ENCODE results near the gene KCNJ3. TPM values are rescaled to one million over a fixed set of nuclear protein-coding genes. Genes with fewer than 3 reads are reported as not detected.

KCNJ3 gene
- total RNA-seq, 1 donor from 2014 or later = 0.07 TPM

DNA sequence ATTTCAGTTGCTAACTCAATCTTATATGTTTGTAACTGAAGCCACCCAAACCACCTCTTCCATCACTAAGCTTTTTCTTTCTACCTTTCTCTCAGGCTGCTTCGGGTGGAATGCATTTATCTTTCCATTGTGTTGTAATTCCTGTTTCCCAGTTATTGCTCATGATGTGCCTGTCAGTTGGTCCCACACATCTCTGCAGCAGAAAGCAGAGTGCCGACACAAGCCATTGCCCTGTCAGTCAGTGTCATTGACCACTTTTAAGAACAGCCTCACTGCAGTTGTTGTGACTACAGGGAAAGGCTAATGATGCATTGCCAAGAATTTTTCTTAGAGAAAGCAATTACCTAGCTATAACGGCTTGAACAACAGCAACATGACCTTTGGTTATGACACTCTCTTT is 24.8 kb upstream of the KCNJ3 start:
- Mint-ChIP-seq H3K4me3 (ENCODE audit: unreplicated experiment) (no peak overlapping the region), H3K36me3 (ENCODE audit: low read depth) (no peaks in the 10 kb centered on the region), H3K9me3 (ENCODE audit: low read depth) (no peaks in the 10 kb centered on the region), H3K27ac (ENCODE audit: unreplicated experiment) (no peak overlapping the region), H3K27me3 (ENCODE audit: low read depth) (peaks cover 8% of the 10 kb centered on the region), H3K4me1 (ENCODE audit: low read depth) (no peaks in the 10 kb centered on the region)
- TF ChIP-seq, protein P1, sequence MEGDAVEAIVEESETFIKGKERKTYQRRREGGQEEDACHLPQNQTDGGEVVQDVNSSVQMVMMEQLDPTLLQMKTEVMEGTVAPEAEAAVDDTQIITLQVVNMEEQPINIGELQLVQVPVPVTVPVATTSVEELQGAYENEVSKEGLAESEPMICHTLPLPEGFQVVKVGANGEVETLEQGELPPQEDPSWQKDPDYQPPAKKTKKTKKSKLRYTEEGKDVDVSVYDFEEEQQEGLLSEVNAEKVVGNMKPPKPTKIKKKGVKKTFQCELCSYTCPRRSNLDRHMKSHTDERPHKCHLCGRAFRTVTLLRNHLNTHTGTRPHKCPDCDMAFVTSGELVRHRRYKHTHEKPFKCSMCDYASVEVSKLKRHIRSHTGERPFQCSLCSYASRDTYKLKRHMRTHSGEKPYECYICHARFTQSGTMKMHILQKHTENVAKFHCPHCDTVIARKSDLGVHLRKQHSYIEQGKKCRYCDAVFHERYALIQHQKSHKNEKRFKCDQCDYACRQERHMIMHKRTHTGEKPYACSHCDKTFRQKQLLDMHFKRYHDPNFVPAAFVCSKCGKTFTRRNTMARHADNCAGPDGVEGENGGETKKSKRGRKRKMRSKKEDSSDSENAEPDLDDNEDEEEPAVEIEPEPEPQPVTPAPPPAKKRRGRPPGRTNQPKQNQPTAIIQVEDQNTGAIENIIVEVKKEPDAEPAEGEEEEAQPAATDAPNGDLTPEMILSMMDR (IDR thresholded peaks at IDR 0.05) = no peak
- DNase-seq (ENCODE audit: low spot score) = no peak

DNA sequence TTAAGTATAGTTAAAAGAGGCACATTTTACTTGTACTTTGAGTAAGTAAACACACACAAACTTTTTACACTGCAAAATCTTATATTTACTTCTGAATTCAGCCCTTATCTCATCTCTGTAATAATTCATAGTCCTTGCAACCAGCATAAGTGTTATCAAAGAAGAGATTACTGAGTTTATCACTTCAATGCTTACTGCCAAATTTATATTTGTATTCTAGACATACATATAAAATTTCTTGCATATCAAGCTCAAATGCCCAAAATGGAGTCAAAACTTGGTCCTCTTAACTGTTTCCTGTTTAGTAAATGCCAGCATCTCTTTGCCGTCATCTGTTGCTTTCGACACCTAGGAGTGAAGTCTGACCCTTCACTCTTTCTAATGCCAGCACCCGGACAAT is 21.1 kb upstream of the KCNJ3 start:
- H3K4me3 Mint-ChIP-seq (ENCODE audit: unreplicated experiment) = no peak overlapping the region

DNA sequence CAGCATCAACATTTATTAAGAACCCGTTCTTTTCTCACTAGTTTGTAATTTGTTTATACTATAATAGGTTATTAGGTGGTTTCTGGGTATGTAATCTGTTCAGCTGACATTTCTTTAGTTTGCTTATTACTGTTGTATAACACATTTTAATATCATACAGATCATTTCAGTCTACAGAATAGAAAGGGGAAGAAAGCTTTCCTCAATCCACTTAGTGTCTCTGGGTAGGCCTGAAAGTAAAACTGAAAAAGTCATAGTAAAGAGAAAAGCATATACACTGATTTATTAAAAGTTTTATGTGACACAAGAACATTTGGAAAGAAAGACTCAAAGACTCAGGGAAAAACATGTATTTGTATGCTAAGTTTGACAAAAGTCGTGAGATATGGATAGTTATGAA is 16.8 kb upstream of the KCNJ3 start:
- Mint-ChIP-seq H3K36me3 (ENCODE audit: low read depth) (no peaks in the 10 kb centered on the region), H3K27me3 (ENCODE audit: low read depth) (peaks cover 19% of the 10 kb centered on the region), H3K4me1 (ENCODE audit: low read depth) (no peaks in the 10 kb centered on the region), H3K27ac (ENCODE audit: unreplicated experiment) (no peak overlapping the region), H3K4me3 (ENCODE audit: unreplicated experiment) (no peak overlapping the region), H3K9me3 (ENCODE audit: low read depth) (peaks cover 3% of the 10 kb centered on the region)
- DNase-seq (ENCODE audit: low spot score) = no peak
- TF ChIP-seq, protein P1 (IDR thresholded peaks at IDR 0.05) = no peak

More for the DNA sequence above, 21.1 kb upstream of the KCNJ3 start:
- DNase-seq (ENCODE audit: low spot score) = no peak
- Mint-ChIP-seq H3K27me3 (ENCODE audit: low read depth) (peaks cover 14% of the 10 kb centered on the region), H3K9me3 (ENCODE audit: low read depth) (peaks cover 3% of the 10 kb centered on the region), H3K4me1 (ENCODE audit: low read depth) (no peaks in the 10 kb centered on the region), H3K36me3 (ENCODE audit: low read depth) (no peaks in the 10 kb centered on the region), H3K27ac (ENCODE audit: unreplicated experiment) (no peak overlapping the region)
- TF ChIP-seq, protein P1 (IDR thresholded peaks at IDR 0.05) = no peak

DNA sequence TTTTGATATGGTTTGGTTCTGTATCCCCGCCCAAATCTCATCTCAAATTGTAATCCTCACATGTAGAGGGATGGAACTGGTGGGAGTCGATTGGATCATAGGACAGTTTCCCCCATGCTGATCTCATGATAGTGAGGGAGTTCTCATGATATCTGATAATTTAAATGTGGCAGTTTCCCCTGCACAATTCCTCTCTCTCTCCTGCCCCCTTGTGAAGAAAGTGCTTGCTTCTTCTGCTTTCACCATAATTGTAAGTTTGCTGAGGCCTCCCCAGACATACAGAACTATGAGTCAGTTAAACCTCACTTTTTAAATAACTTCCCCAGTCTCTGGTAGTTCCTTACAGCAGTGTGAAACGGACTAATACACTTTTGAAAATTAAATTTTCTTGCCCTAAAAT is 12.3 kb upstream of the KCNJ3 start:
- Mint-ChIP-seq H3K4me3 (ENCODE audit: unreplicated experiment) (no peak overlapping the region), H3K36me3 (ENCODE audit: low read depth) (no peaks in the 10 kb centered on the region), H3K4me1 (ENCODE audit: low read depth) (no peaks in the 10 kb centered on the region), H3K27ac (ENCODE audit: unreplicated experiment) (no peak overlapping the region), H3K9me3 (ENCODE audit: low read depth) (peaks cover 3% of the 10 kb centered on the region), H3K27me3 (ENCODE audit: low read depth) (peaks cover 32% of the 10 kb centered on the region)
- DNase-seq (ENCODE audit: low spot score) = no peak
- TF ChIP-seq, protein P1 (IDR thresholded peaks at IDR 0.05) = peak; percentile 56

DNA sequence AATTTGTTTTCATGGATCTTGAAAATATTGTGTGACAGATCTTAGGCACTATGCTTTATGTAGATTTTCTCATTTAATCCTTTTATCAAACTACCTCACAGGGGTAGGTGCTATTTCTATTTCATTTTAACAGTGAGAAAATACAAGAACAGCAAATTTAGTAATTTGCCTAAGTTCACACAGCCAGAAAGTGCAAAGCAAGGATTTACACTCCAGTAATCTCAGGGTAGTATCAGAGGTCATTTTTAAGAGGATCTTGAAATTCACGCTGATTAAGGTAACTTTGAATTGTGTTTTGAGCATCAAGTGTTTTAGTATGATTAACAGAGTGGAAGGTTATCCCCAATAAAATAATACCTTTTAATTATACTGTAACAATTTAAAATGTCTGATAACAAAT is 10.1 kb upstream of the KCNJ3 start:
- H3K27me3 Mint-ChIP-seq (ENCODE audit: low read depth) = peaks cover 35% of the 10 kb centered on the region

More for the DNA sequence above, 10.1 kb upstream of the KCNJ3 start:
- Mint-ChIP-seq H3K4me3 (ENCODE audit: unreplicated experiment) (no peak overlapping the region), H3K27ac (ENCODE audit: unreplicated experiment) (no peak overlapping the region), H3K9me3 (ENCODE audit: low read depth) (no peaks in the 10 kb centered on the region), H3K36me3 (ENCODE audit: low read depth) (no peaks in the 10 kb centered on the region), H3K4me1 (ENCODE audit: low read depth) (no peaks in the 10 kb centered on the region)
- TF ChIP-seq, protein P1 (IDR thresholded peaks at IDR 0.05) = no peak
- DNase-seq (ENCODE audit: low spot score) = no peak
